ENCODE data around the gene CTAGE9.

GRCh38 chr6:131685266-131685780 lies 25.5 kb downstream of the CTAGE9 start:
- TF ChIP-seq CTCF (IDR thresholded peaks at IDR 0.05) (no peak), POLR2A (IDR thresholded peaks at IDR 0.05) (no peak)
